ENCODE measurements around the gene STOM. TPM values are rescaled to one million over a fixed set of nuclear protein-coding genes. Genes with fewer than 3 reads are reported as not detected.

The STOM gene
- total RNA-seq, 2 donors from 2014 or later, result 59.9 to 70.5 TPM

- H3K9me3 ChIP-seq, result no peaks in the 10 kb centered on the region
- no peaks in the 10 kb centered on the region for H3K27me3 ChIP-seq
- no peaks in the 10 kb centered on the region for H3K36me3 ChIP-seq (replicated peaks in 1 of 2; ENCODE audit: insufficient read depth in 1 of 2, low read depth in 2 of 2)
- TF ChIP-seq, protein P1, sequence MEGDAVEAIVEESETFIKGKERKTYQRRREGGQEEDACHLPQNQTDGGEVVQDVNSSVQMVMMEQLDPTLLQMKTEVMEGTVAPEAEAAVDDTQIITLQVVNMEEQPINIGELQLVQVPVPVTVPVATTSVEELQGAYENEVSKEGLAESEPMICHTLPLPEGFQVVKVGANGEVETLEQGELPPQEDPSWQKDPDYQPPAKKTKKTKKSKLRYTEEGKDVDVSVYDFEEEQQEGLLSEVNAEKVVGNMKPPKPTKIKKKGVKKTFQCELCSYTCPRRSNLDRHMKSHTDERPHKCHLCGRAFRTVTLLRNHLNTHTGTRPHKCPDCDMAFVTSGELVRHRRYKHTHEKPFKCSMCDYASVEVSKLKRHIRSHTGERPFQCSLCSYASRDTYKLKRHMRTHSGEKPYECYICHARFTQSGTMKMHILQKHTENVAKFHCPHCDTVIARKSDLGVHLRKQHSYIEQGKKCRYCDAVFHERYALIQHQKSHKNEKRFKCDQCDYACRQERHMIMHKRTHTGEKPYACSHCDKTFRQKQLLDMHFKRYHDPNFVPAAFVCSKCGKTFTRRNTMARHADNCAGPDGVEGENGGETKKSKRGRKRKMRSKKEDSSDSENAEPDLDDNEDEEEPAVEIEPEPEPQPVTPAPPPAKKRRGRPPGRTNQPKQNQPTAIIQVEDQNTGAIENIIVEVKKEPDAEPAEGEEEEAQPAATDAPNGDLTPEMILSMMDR (IDR thresholded peaks at IDR 0.05), result no peak
- TF ChIP-seq POLR2A (IDR thresholded peaks at IDR 0.05), result no peak
- intact Hi-C loops (cut with DNase I), result no loop called here
- 76 to 85% methylated on average over 2 of the region's 2 CpGs for WGBS, 2 donors
- H3K27ac ChIP-seq, result no peak overlapping the region
- DNase-seq, result no peak
- no peak for ATAC-seq
- H3K4me3 ChIP-seq, result no peak overlapping the region
- H3K4me1 ChIP-seq, result peaks cover 11% of the 10 kb centered on the region
Observed at GRCh38 chr9:121339437-121339836, 30.6 kb downstream of the STOM start.

GRCh38 chr9:121336665-121337064 lies 33.4 kb downstream of the STOM start:
- no peaks in the 10 kb centered on the region for H3K4me1 ChIP-seq
- 87% methylated on average over 4 of the region's 4 CpGs for WGBS, 2 donors
- H3K36me3 ChIP-seq (replicated peaks in 1 of 2; ENCODE audit: insufficient read depth in 1 of 2, low read depth in 2 of 2), result no peaks in the 10 kb centered on the region
- no peak overlapping the region for H3K27ac ChIP-seq
- no peak overlapping the region for H3K4me3 ChIP-seq
- intact Hi-C loops (cut with DNase I), result no loop called here
- ATAC-seq (no peak), DNase-seq (no peak)
- no peaks in the 10 kb centered on the region for H3K9me3 ChIP-seq
- TF ChIP-seq, protein P1 (IDR thresholded peaks at IDR 0.05), result no peak
- no peak for TF ChIP-seq POLR2A (IDR thresholded peaks at IDR 0.05)
- no peaks in the 10 kb centered on the region for H3K27me3 ChIP-seq

- WGBS, 2 donors, result 76 to 89% methylated on average over 8 of the region's 8 CpGs
- TF ChIP-seq, protein P1 (IDR thresholded peaks at IDR 0.05), result no peak
- no peak for TF ChIP-seq POLR2A (IDR thresholded peaks at IDR 0.05)
- no peaks in the 10 kb centered on the region for H3K27me3 ChIP-seq
- peaks cover 0 to 2% of the 10 kb centered on the region in 2 donors for H3K36me3 ChIP-seq (replicated peaks in 1 of 2; ENCODE audit: insufficient read depth in 1 of 2, low read depth in 2 of 2)
- no peaks in the 10 kb centered on the region for H3K9me3 ChIP-seq
- H3K27ac ChIP-seq, result no peak overlapping the region
- no peaks in the 10 kb centered on the region for H3K4me1 ChIP-seq
- no peak overlapping the region for H3K4me3 ChIP-seq
- DNase-seq (no peak), ATAC-seq (no peak)
- intact Hi-C loops (cut with DNase I), result no loop called here
Observed at GRCh38 chr9:121333950-121334773, 35.9 kb downstream of the STOM start.

DNA sequence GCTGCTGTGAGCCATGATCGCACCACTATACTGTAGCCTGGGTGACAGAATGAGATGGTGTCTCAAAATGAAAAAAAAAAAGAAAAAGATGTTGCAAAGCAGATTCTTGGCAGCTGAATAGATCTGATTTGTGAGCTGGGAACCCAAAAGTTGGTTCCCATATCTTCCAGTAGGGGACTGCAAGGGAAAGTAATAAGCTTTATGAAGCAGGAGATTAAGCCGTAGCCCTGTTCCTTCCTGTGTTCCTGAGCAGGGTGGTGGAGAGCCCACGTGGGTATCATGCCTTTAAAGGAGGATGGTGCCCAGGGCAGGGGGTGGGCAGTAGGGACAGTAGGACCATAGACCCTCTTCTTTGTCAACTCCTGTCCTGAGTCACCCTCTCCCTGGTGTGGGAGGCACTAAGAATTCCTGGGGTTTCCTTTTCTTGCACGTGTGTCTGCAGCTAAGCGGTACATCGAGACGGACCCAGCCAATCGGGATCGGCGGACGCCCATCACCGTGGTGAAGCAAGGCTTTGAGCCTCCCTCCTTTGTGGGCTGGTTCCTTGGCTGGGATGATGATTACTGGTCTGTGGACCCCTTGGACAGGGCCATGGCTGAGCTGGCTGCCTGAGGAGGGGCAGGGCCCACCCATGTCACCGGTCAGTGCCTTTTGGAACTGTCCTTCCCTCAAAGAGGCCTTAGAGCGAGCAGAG lies 37.9 kb downstream of the STOM start:
- WGBS, 2 donors, result 80 to 87% methylated on average over 10 to 14 of the region's 14 CpGs
- no peak for DNase-seq
- intact Hi-C loops (cut with DNase I), result no loop called here

More for the DNA sequence above, 37.9 kb downstream of the STOM start:
- peak; percentile 3 for ATAC-seq
- H3K4me1 ChIP-seq, result no peaks in the 10 kb centered on the region
- no peaks in the 10 kb centered on the region for H3K27me3 ChIP-seq
- no peak for TF ChIP-seq POLR2A (IDR thresholded peaks at IDR 0.05)
- TF ChIP-seq, protein P1 (IDR thresholded peaks at IDR 0.05), result peak in 2 of 7 experiments; percentile 4 to 27
- H3K27ac ChIP-seq, result peak overlapping the region in 1 of 4 donors; percentile 37
- peaks cover 0 to 2% of the 10 kb centered on the region in 2 donors for H3K36me3 ChIP-seq (replicated peaks in 1 of 2; ENCODE audit: insufficient read depth in 1 of 2, low read depth in 2 of 2)
- H3K4me3 ChIP-seq, result no peak overlapping the region
- no peaks in the 10 kb centered on the region for H3K9me3 ChIP-seq

Data from body of pancreas (tissue), 4 donors.